IMR-90 (cell line): Measurements from ENCODE around the gene SLC27A1. TPM values are rescaled to one million over a fixed set of nuclear protein-coding genes. Genes with fewer than 3 reads are reported as not detected.

Source experiments
- ATAC-seq: fragments of 200-7000 bp; cut with Tn5 transposase; 2 replicates; pipeline ENCODE4 v1.9.1; 2020; ENCODE audit warnings: low read depth, mild to moderate bottlenecking, moderate library complexity
- BruUV-seq: library from RNA; stranded (reverse); fragments of 400-500 nt; replicated peaks from 2 replicates; lab custom pipeline; 2021; lab: Mats Ljungman, UMichigan
- CTCF ChIA-PET: fragments of 300-600 bp; formaldehyde crosslinking; extraction: SDS; loops from one replicate; lab custom pipeline; 2021; ENCODE audit warnings: antibody characterized with exemption; lab: Yijun Ruan, JAX
- POLR2A ChIA-PET: fragments of 300-600 bp; sonication (Branson Sonifier 250); formaldehyde crosslinking; loops from one replicate; lab custom pipeline; 2022; ENCODE audit warnings: antibody characterized with exemption; ENCODE audit not compliant: unreplicated experiment; lab: Charles Lee
- DNase-seq: peaks from one replicate; pipeline ENCODE4 v3.0.0; 2013
- H2AFZ ChIP-seq: replicated peaks from 2 replicates; pipeline ENCODE3; 2013; ENCODE audit warnings: low read length, mild to moderate bottlenecking; ENCODE audit not compliant: poor library complexity
- H2AK5ac ChIP-seq: 2 replicates; pipeline ENCODE4 v1.6.1; 2013; ENCODE audit warnings: low read depth, low read length, inconsistent platforms
- H2AK9ac ChIP-seq: replicated peaks from 2 replicates; pipeline ENCODE3; 2013; ENCODE audit warnings: mild to moderate bottlenecking, low read depth, low read length, moderate library complexity; ENCODE audit not compliant: poor library complexity
- H2BK120ac ChIP-seq: 2 replicates; pipeline ENCODE4 v1.6.1; 2013; ENCODE audit warnings: low read depth, low read length, inconsistent platforms
- H2BK15ac ChIP-seq: 3 replicates; pipeline ENCODE4 v1.6.1; 2013; ENCODE audit warnings: low read depth, low read length, inconsistent platforms
- H2BK20ac ChIP-seq: 2 replicates; pipeline ENCODE4 v1.6.1; 2013; ENCODE audit warnings: low read depth, mild to moderate bottlenecking, inconsistent platforms, low read length, moderate library complexity
- H2BK5ac ChIP-seq: 2 replicates; pipeline ENCODE4 v1.6.1; 2013; ENCODE audit warnings: mild to moderate bottlenecking, low read depth, low read length, inconsistent platforms; ENCODE audit not compliant: poor library complexity, severe bottlenecking
- H3K14ac ChIP-seq: replicated peaks from 2 replicates; pipeline ENCODE4 v1.6.1; 2013; ENCODE audit warnings: low read depth, low read length, inconsistent platforms
- H3K18ac ChIP-seq: 2 replicates; pipeline ENCODE4 v1.6.1; 2013; ENCODE audit warnings: low read depth, low read length, control low read depth
- H3K23ac ChIP-seq: 2 replicates; pipeline ENCODE4 v1.6.1; 2013; ENCODE audit warnings: low read depth, low read length, inconsistent platforms
- H3K27ac ChIP-seq: 2 replicates; pipeline ENCODE4 v1.5.1; 2013; ENCODE audit warnings: mild to moderate bottlenecking, control low read depth, low read length; ENCODE audit not compliant: insufficient read depth
- H3K27me3 ChIP-seq: 2 replicates; pipeline ENCODE4 v1.6.1; 2013; ENCODE audit warnings: low read length; ENCODE audit not compliant: control insufficient read depth, insufficient read depth
- H3K36me3 ChIP-seq: 2 replicates; pipeline ENCODE4 v1.6.1; 2013; ENCODE audit warnings: low read length, mixed read lengths; ENCODE audit not compliant: control insufficient read depth, insufficient read depth
- H3K4ac ChIP-seq: 2 replicates; pipeline ENCODE4 v1.6.1; 2013; ENCODE audit warnings: low read depth, low read length, inconsistent platforms
- H3K4me1 ChIP-seq: 2 replicates; pipeline ENCODE4 v1.6.1; 2013; ENCODE audit warnings: low read length, mixed read lengths; ENCODE audit not compliant: control insufficient read depth, insufficient read depth
- H3K4me2 ChIP-seq: 2 replicates; pipeline ENCODE4 v1.6.1; 2013; ENCODE audit warnings: low read depth, mild to moderate bottlenecking, control low read depth, low read length, moderate library complexity
- H3K4me3 ChIP-seq: 2 replicates; pipeline ENCODE4 v1.5.1; 2013; ENCODE audit warnings: low read depth, mild to moderate bottlenecking, control low read depth, low read length, moderate library complexity; ENCODE audit not compliant: insufficient read depth
- H3K56ac ChIP-seq: 2 replicates; pipeline ENCODE4 v1.6.1; 2013; ENCODE audit warnings: low read length, inconsistent platforms; ENCODE audit not compliant: insufficient read depth; ENCODE audit errors: extremely low read depth
- H3K79me1 ChIP-seq, 2 experiments: 2 replicates each; pipeline ENCODE4 v1.6.1; 2013; ENCODE audit warnings: low read length in 2 of 2, inconsistent platforms in 1 of 2, low read depth in 1 of 2
- H3K9ac ChIP-seq: 2 replicates; pipeline ENCODE4 v1.6.1; 2013; ENCODE audit warnings: low read depth, low read length, control low read depth
- H3K9me1 ChIP-seq: 2 replicates; pipeline ENCODE4 v1.6.1; 2013; ENCODE audit warnings: low read length, inconsistent platforms; ENCODE audit not compliant: insufficient read depth
- H3K9me3 ChIP-seq: 2 replicates; pipeline ENCODE4 v1.6.1; 2013; ENCODE audit warnings: low read length; ENCODE audit not compliant: control insufficient read depth, insufficient read depth
- H4K20me1 ChIP-seq: 2 replicates; pipeline ENCODE4 v1.6.1; 2013; ENCODE audit warnings: low read length, inconsistent platforms; ENCODE audit not compliant: insufficient read depth
- H4K5ac ChIP-seq: 2 replicates; pipeline ENCODE4 v1.6.1; 2013; ENCODE audit warnings: mild to moderate bottlenecking, low read depth, low read length, control low read depth
- H4K8ac ChIP-seq, 2 experiments: 2 replicates each; pipeline ENCODE4 v1.6.1; 2013; ENCODE audit warnings: low read depth in 2 of 2, low read length in 2 of 2, control low read depth in 1 of 2, inconsistent platforms in 1 of 2
- H4K91ac ChIP-seq: 2 replicates; pipeline ENCODE4 v1.6.1; 2013; ENCODE audit warnings: low read depth, low read length, inconsistent platforms; ENCODE audit not compliant: insufficient read depth
- CHD1 ChIP-seq: IDR thresholded peaks from 2 replicates; pipeline ENCODE4 v1.6.1; 2012; ENCODE audit warnings: low read depth, low read length, improper control_type of control experiment
- MXI1 ChIP-seq: IDR thresholded peaks from 2 replicates; pipeline ENCODE4 v1.6.1; 2012; ENCODE audit warnings: low read depth, mild to moderate bottlenecking, low read length, moderate library complexity, borderline replicate concordance
- POLR2A ChIP-seq: IDR thresholded peaks from 2 replicates; pipeline ENCODE4 v1.6.1; 2012; ENCODE audit warnings: mild to moderate bottlenecking, low read depth, low read length
- SMC3 ChIP-seq: fragments of 150-350 bp; IDR thresholded peaks from 2 replicates; pipeline ENCODE4 v1.6.1; 2016; ENCODE audit warnings: low read depth, mild to moderate bottlenecking, antibody characterized with exemption, low read length, moderate library complexity
- WGBS, 2 experiments: methylation state at CpG; one replicate each; pipeline versions ENCODE4 v1.1.5 to v1.1.7; 2013; ENCODE audit warnings: missing lambda C conversion rate in 2 of 2; ENCODE audit not compliant: insufficient read length in 1 of 2; ENCODE audit errors: extremely low coverage in 2 of 2; 5-methylcytosine and 5-hydroxymethylcytosine counted together
- dilution Hi-C: fragments of 300-500 bp; cut with HindIII; formaldehyde crosslinking; loops from one replicate; pipeline ENCODE4 v1.14.3; 2018; ENCODE audit warnings: low sequenced_read_pairs; ENCODE audit not compliant: unreplicated experiment
- in situ Hi-C: fragments of 300-500 bp; cut with MboI; formaldehyde crosslinking; loops from 3 replicates; pipeline ENCODE4 v1.14.3; 2019; ENCODE audit warnings: low sequenced_read_pairs, inconsistent platforms, mixed read lengths
- intact Hi-C: fragments of 100-400 bp; cut with micrococcal nuclease; formaldehyde crosslinking; loops from 2 replicates; pipeline ENCODE4 v1.10.0; 2022
- polyA plus RNA-seq, 3 experiments: library from polyadenylated mRNA; depleted of rRNA; stranded (reverse); fragments of >200 nt; gene quantifications; 2 replicates each; pipeline ENCODE4 v1.2.3, GENCODE V29; 2012; ENCODE audit warnings: low replicate concordance in 1 of 3
- total RNA-seq: library from RNA; depleted of rRNA; stranded (reverse); fragments of >200 nt; gene quantifications from 2 replicates; pipeline ENCODE4 v1.2.3, GENCODE V29; 2012

Gene SLC27A1
- total and polyA plus RNA-seq, 2 of the 4 experiments (the other 2 are of a cell fraction) = 4.8 to 12.9 TPM

DNA sequence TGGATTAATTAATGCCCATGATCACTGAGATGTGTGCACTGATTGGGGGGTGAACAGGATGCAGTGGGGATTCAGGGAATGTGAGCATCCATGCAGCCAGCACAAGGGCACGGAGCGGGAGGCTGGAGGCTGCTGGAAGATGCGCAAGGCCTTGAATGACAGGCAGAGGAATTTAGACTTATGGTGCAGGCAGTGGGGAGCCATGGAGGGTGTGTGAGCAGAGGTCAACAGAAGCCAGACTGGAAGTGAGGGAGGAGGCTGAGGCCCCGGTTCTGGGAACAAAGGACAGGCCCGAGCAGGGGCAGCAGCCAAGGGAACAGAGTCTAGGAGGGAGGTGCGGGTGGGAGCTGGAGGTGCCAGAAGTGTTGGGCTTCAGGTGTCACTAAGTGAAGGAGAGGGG, 77.8 kb downstream of the SLC27A1 start:
- no peaks in the 10 kb centered on the region for H3K27me3 ChIP-seq
- H3K56ac ChIP-seq = no peak overlapping the region
- ATAC-seq = no peak
- no peak overlapping the region for H3K4me2 ChIP-seq
- no peak overlapping the region for H2BK120ac ChIP-seq
- no peak overlapping the region for H4K91ac ChIP-seq
- no peak overlapping the region for H3K4me3 ChIP-seq
- H2AK5ac ChIP-seq = no peak overlapping the region
- no peak overlapping the region for H2AK9ac ChIP-seq
- H3K9me1 ChIP-seq = 0 out of 2 replicates have a peak, but pooled peaks cover 4% of the 10 kb centered on the region
- no peak overlapping the region for H3K27ac ChIP-seq
- DNase-seq = no peak
- intact Hi-C loops = no loop called here
- H2BK20ac ChIP-seq = no peak overlapping the region
- no peak overlapping the region for H2BK5ac ChIP-seq
- no peak overlapping the region for H3K4ac ChIP-seq
- 73% methylated on average over 6 of the region's 6 CpGs; no CpG with 5 or more reads in 1 of the 2 experiments for WGBS, 2 experiments
- no TSS peak for BruUV-seq
- H4K8ac ChIP-seq = no peak overlapping the region
- no peaks in the 10 kb centered on the region for H3K36me3 ChIP-seq
- no peak overlapping the region for H3K18ac ChIP-seq
- no peak overlapping the region for H2AFZ ChIP-seq
- TF ChIP-seq MXI1 (no peak), SMC3 (no peak), POLR2A (no peak), CHD1 (no peak)
- no peaks in the 10 kb centered on the region for H3K9me3 ChIP-seq
- no peaks in the 10 kb centered on the region for H3K4me1 ChIP-seq
- H3K79me1 ChIP-seq = no peaks in the 10 kb centered on the region
- no peak overlapping the region for H4K5ac ChIP-seq
- H4K20me1 ChIP-seq = no peaks in the 10 kb centered on the region
- ChIA-PET CTCF (no interaction called here), POLR2A (no interaction called here)
- in situ Hi-C loops = no loop called here
- no peak overlapping the region for H3K9ac ChIP-seq
- dilution Hi-C loops = no loop called here
- no peak overlapping the region for H3K23ac ChIP-seq
- H3K14ac ChIP-seq = no peak overlapping the region
- no peak overlapping the region for H2BK15ac ChIP-seq
